Psoas muscle (tissue), 8 donors: ENCODE measurements around the gene ZFYVE9. TPM values are rescaled to one million over a fixed set of nuclear protein-coding genes. Genes with fewer than 3 reads are reported as not detected.

ENCODE experiments used
- ATAC-seq, 4 donors: fragments of 200-7000 bp; cut with Tn5 transposase; one replicate each; pipeline ENCODE4 v1.9.1; 2020; ENCODE audit warnings: moderate library complexity in 3 of 4, mild to moderate bottlenecking in 2 of 4
- DNase-seq, 2 donors: peaks; one replicate each; pipeline ENCODE4 v3.0.0-alpha.2; 2020
- H3K27ac ChIP-seq: fragments of 200-600 bp; one replicate; pipeline ENCODE4 v1.8.0; 2022
- H3K27me3 ChIP-seq, 3 donors: fragments of 200-600 bp in 1 of 3; one replicate each; pipeline versions ENCODE4 v1.6.1 to v1.8.0; 2013 to 2022; ENCODE audit warnings: low read length in 2 of 3, mild to moderate bottlenecking in 2 of 3, moderate library complexity in 1 of 3; ENCODE audit not compliant: insufficient read depth in 3 of 3
- H3K36me3 ChIP-seq, 2 donors: fragments of 200-600 bp in 1 of 2; one replicate each; pipeline versions ENCODE4 v1.6.1 to v1.8.0; 2013 to 2022; ENCODE audit warnings: low read depth in 1 of 2, mild to moderate bottlenecking in 1 of 2, moderate library complexity in 1 of 2; ENCODE audit not compliant: insufficient read depth in 1 of 2
- H3K4me1 ChIP-seq: fragments of 200-600 bp; one replicate; pipeline ENCODE4 v1.8.0; 2022
- H3K4me3 ChIP-seq: fragments of 200-600 bp; one replicate; pipeline ENCODE4 v1.8.0; 2022; ENCODE audit warnings: mild to moderate bottlenecking
- H3K9me3 ChIP-seq: fragments of 200-600 bp; one replicate; pipeline ENCODE4 v1.8.0; 2022
- CTCF ChIP-seq: fragments of 200-600 bp; IDR thresholded peaks from one replicate; pipeline ENCODE4 v1.8.0; 2022; ENCODE audit warnings: antibody characterized with exemption
- WGBS, 3 donors: extraction: QIAGEN DNeasy Blood & Tissue Kit; methylation state at CpG; one replicate each; pipeline versions ENCODE4 v1.1.6 to v1.1.7; 2013; 5-methylcytosine and 5-hydroxymethylcytosine counted together
- intact Hi-C, 2 donors: fragments of 100-400 bp; cut with DNase I; formaldehyde crosslinking; loops; one replicate each; pipeline versions ENCODE4 v1.11.0 to v1.14.2; 2022
- polyA plus RNA-seq, 3 donors: library from polyadenylated mRNA; stranded (reverse); fragments of 200-250 nt; gene quantifications; one replicate each; pipeline ENCODE4 v1.2.3, GENCODE V29; 2013
- total RNA-seq, 4 donors: library from RNA; stranded (reverse); fragmentation: NEBNext Ultra II Directional in 2 of 4; extraction: Animal tissue kit (Norgen Biotek cat#: 25700) in 2 of 4; gene quantifications; one replicate each; pipeline versions ENCODE4 v1.2.1 to v1.2.4, GENCODE V29; 2021 to 2023
- donor health status: healthy with polysubstance abuse.
- donor health status: DM: no; HTN: no; CAD: no; lungs with moderate emphysema.
- donor health status: Bipolar disorder and iron deficiency.
- donor health status: healthy.
- donor health status: DM: yes; HTN: yes; CAD: no.
- donor health status: DM: no; HTN: no; CAD: no.
- donor health status: DM: no; HTN: no; CAD: no.
- donor health status: DM: yes; HTN: yes; CAD: no.

The ZFYVE9 gene
- total and polyA plus RNA-seq, 7 donors, result 14.7 to 39.1 (median 31.4) TPM

- Histone ChIP-seq H3K27me3 (no peaks in the 10 kb centered on the region), H3K4me1 (no peaks in the 10 kb centered on the region), H3K36me3 (no peaks in the 10 kb centered on the region), H3K4me3 (no peak overlapping the region), H3K9me3 (no peaks in the 10 kb centered on the region), H3K27ac (no peak overlapping the region)
- intact Hi-C loops, result no loop called here
- DNase-seq, result no peak
- TF ChIP-seq CTCF, result no peak
- no peak for ATAC-seq
- WGBS, 3 donors, result 90 to 93% (median 91%) methylated on average over 5 of the region's 5 CpGs
Observed at GRCh38 chr1:52386458-52386857, 244.6 kb downstream of the ZFYVE9 start.

- no peaks in the 10 kb centered on the region for H3K4me1 ChIP-seq
- no peaks in the 10 kb centered on the region for H3K36me3 ChIP-seq
- H3K4me3 ChIP-seq, result no peak overlapping the region
- H3K27ac ChIP-seq, result no peak overlapping the region
- no peak for TF ChIP-seq CTCF
- 95 to 98% (median 96%) methylated on average over 5 of the region's 5 CpGs for WGBS, 3 donors
- DNase-seq, result no peak
- intact Hi-C loops, result no loop called here
- H3K27me3 ChIP-seq, result no peaks in the 10 kb centered on the region
- ATAC-seq, result no peak
- H3K9me3 ChIP-seq, result no peaks in the 10 kb centered on the region
Observed at GRCh38 chr1:52393174-52393573, 251.3 kb downstream of the ZFYVE9 start.

Other genes with a start within 250 kb of the ZFYVE9 start
- gene RAB3B, start 151.4 kb upstream of the ZFYVE9 start, total RNA-seq, result under 1 TPM in 1 of 4 donors, not detected in 3; 0.04 TPM
- under 1 TPM in 1 of 3 donors, not detected in 2; under 0.01 TPM for gene RAB3B, start 151.4 kb upstream of the ZFYVE9 start, polyA plus RNA-seq
- gene KTI12, start 108.3 kb upstream of the ZFYVE9 start, total RNA-seq, result 1 to 10 TPM; 2.3 to 5.3 (median 4.4) TPM
- gene KTI12, start 108.3 kb upstream of the ZFYVE9 start, polyA plus RNA-seq, result 10 to 100 TPM in 2 of 3 donors, 1 to 10 TPM in 1; 6.5 to 12.9 (median 10.0) TPM
- gene TXNDC12, start 86.9 kb upstream of the ZFYVE9 start, total RNA-seq, result 10 to 100 TPM; 11.6 to 18.9 (median 14.6) TPM
- gene TXNDC12, start 86.9 kb upstream of the ZFYVE9 start, polyA plus RNA-seq, result 10 to 100 TPM; 12.0 to 24.3 (median 18.1) TPM
- 10 to 100 TPM; 34.2 to 70.1 (median 55.5) TPM for gene BTF3L4, start 85.8 kb upstream of the ZFYVE9 start, total RNA-seq
- gene BTF3L4, start 85.8 kb upstream of the ZFYVE9 start, polyA plus RNA-seq, result 10 to 100 TPM; 55.0 to 69.4 (median 57.6) TPM
- gene CC2D1B, start 224.1 kb downstream of the ZFYVE9 start, total RNA-seq, result 10 to 100 TPM; 30.3 to 47.8 (median 33.7) TPM
- 10 to 100 TPM; 21.9 to 32.9 (median 27.9) TPM for gene CC2D1B, start 224.1 kb downstream of the ZFYVE9 start, polyA plus RNA-seq